H9 (cell line): ENCODE measurements around the gene GRWD1. TPM values are rescaled to one million over a fixed set of nuclear protein-coding genes. Genes with fewer than 3 reads are reported as not detected.

Experiments used
- DNase-seq: peaks from one replicate; pipeline ENCODE4 v3.0.0-alpha.2; 2017
- H2AFZ ChIP-seq: one replicate; pipeline ENCODE4 v1.6.1; 2013; ENCODE audit warnings: mild to moderate bottlenecking, low read length, control low read depth, moderate library complexity
- H2AK5ac ChIP-seq: 2 replicates; pipeline ENCODE4 v1.6.1; 2013; ENCODE audit warnings: low read length, control low read depth, mixed read lengths; ENCODE audit not compliant: insufficient read length
- H2BK120ac ChIP-seq: one replicate; pipeline ENCODE4 v1.6.1; 2013; ENCODE audit warnings: low read depth, mild to moderate bottlenecking, low read length, control low read depth, inconsistent platforms; ENCODE audit not compliant: poor library complexity, severe bottlenecking
- H2BK12ac ChIP-seq: 2 replicates; pipeline ENCODE4 v1.6.1; 2013; ENCODE audit warnings: low read length, control low read depth, mixed read lengths, low read depth; ENCODE audit not compliant: insufficient read length
- H2BK15ac ChIP-seq: 2 replicates; pipeline ENCODE4 v1.6.1; 2013; ENCODE audit warnings: low read depth, low read length, control low read depth
- H2BK20ac ChIP-seq: one replicate; pipeline ENCODE4 v1.6.1; 2013; ENCODE audit warnings: low read depth, mild to moderate bottlenecking, low read length, control low read depth, inconsistent platforms; ENCODE audit not compliant: poor library complexity, severe bottlenecking
- H2BK5ac ChIP-seq: 2 replicates; pipeline ENCODE4 v1.6.1; 2013; ENCODE audit warnings: low read length, control low read depth, mixed read lengths; ENCODE audit not compliant: insufficient read length
- H3K14ac ChIP-seq: 2 replicates; pipeline ENCODE4 v1.6.1; 2013; ENCODE audit warnings: low read length, control low read depth; ENCODE audit not compliant: insufficient read depth
- H3K18ac ChIP-seq: 2 replicates; pipeline ENCODE4 v1.6.1; 2013; ENCODE audit warnings: low read depth, mild to moderate bottlenecking, mixed read lengths, low read length, control low read depth; ENCODE audit not compliant: insufficient read length
- H3K23ac ChIP-seq: 2 replicates; pipeline ENCODE4 v1.6.1; 2013; ENCODE audit warnings: low read length, control low read depth, mixed read lengths, low read depth; ENCODE audit not compliant: insufficient read length
- H3K23me2 ChIP-seq: 2 replicates; pipeline ENCODE4 v1.6.1; 2013; ENCODE audit warnings: low read depth, mild to moderate bottlenecking, mixed read lengths, low read length, control low read depth; ENCODE audit not compliant: insufficient read length, poor library complexity, severe bottlenecking
- H3K27ac ChIP-seq: 2 replicates; pipeline ENCODE4 v1.5.1; 2013; ENCODE audit warnings: low read length, control low read depth, mixed read lengths, low read depth; ENCODE audit not compliant: insufficient read length
- H3K27me3 ChIP-seq: 2 replicates; pipeline ENCODE4 v1.6.1; 2013; ENCODE audit warnings: low read length, control low read depth, inconsistent platforms; ENCODE audit not compliant: insufficient read depth
- H3K4ac ChIP-seq: 2 replicates; pipeline ENCODE4 v1.6.1; 2013; ENCODE audit warnings: low read depth, mild to moderate bottlenecking, control low read depth, inconsistent platforms, low read length, moderate library complexity
- H3K4me1 ChIP-seq: 2 replicates; pipeline ENCODE4 v1.6.1; 2013; ENCODE audit warnings: low read length, control low read depth, inconsistent platforms; ENCODE audit not compliant: insufficient read depth
- H3K4me2 ChIP-seq: 2 replicates; pipeline ENCODE4 v1.6.1; 2013; ENCODE audit warnings: low read length, control low read depth, mixed read lengths; ENCODE audit not compliant: insufficient read length, insufficient read depth
- H3K56ac ChIP-seq: 2 replicates; pipeline ENCODE4 v1.6.1; 2013; ENCODE audit warnings: low read depth, mild to moderate bottlenecking, mixed read lengths, low read length, control low read depth; ENCODE audit not compliant: insufficient read length
- H3K79me1 ChIP-seq: 2 replicates; pipeline ENCODE4 v1.6.1; 2013; ENCODE audit warnings: low read depth, mild to moderate bottlenecking, moderate library complexity, low read length, control low read depth, inconsistent platforms; ENCODE audit not compliant: insufficient read depth, poor library complexity, severe bottlenecking
- H3K79me2 ChIP-seq: 2 replicates; pipeline ENCODE4 v1.6.1; 2013; ENCODE audit warnings: low read length, control low read depth, inconsistent platforms; ENCODE audit not compliant: insufficient read depth
- H3K9ac ChIP-seq: 2 replicates; pipeline ENCODE4 v1.6.1; 2013; ENCODE audit warnings: low read length, control low read depth, mixed read lengths; ENCODE audit not compliant: insufficient read length; ENCODE audit errors: extremely low read depth
- H3K9me3 ChIP-seq: one replicate; pipeline ENCODE4 v1.6.1; 2013; ENCODE audit warnings: low read depth, low read length, inconsistent platforms; ENCODE audit not compliant: control insufficient read depth
- H3T11ph ChIP-seq: one replicate; pipeline ENCODE4 v1.6.1; 2013; ENCODE audit warnings: mild to moderate bottlenecking, low read length, control low read depth, inconsistent platforms
- H4K20me1 ChIP-seq: one replicate; pipeline ENCODE4 v1.6.1; 2013; ENCODE audit not compliant: control insufficient read depth, insufficient read length, insufficient read depth
- H4K5ac ChIP-seq: 2 replicates; pipeline ENCODE4 v1.6.1; 2013; ENCODE audit warnings: low read depth, mild to moderate bottlenecking, mixed read lengths, low read length, control low read depth; ENCODE audit not compliant: insufficient read length
- H4K8ac ChIP-seq: replicated peaks from 2 replicates; pipeline ENCODE4 v1.6.1; 2013; ENCODE audit warnings: low read length, control low read depth, mixed read lengths, low read depth; ENCODE audit not compliant: insufficient read length
- H4K91ac ChIP-seq: 2 replicates; pipeline ENCODE4 v1.6.1; 2013; ENCODE audit warnings: low read depth, mild to moderate bottlenecking, moderate library complexity, mixed read lengths, low read length, control low read depth; ENCODE audit not compliant: insufficient read length
- H3K27ac Mint-ChIP-seq, 3 experiments: 2 replicates in 2 of 3; 3 replicates in 1 of 3; pipeline ENCODE4 v1.8.0; 2020 to 2021; ENCODE audit warnings: mixed read lengths in 3 of 3, mild to moderate bottlenecking in 1 of 3, moderate library complexity in 1 of 3
- H3K27me3 Mint-ChIP-seq: 2 replicates; pipeline ENCODE4 v1.8.0; 2021; ENCODE audit warnings: low read depth, mild to moderate bottlenecking, moderate library complexity, mixed read lengths
- H3K36me3 Mint-ChIP-seq, 3 experiments: 2 replicates in 2 of 3; 3 replicates in 1 of 3; pipeline ENCODE4 v1.8.0; 2020 to 2021; ENCODE audit warnings: low read depth in 3 of 3, mixed read lengths in 3 of 3; ENCODE audit not compliant: insufficient read depth in 1 of 3
- H3K4me1 Mint-ChIP-seq, 2 experiments: 2 replicates each; pipeline ENCODE4 v1.8.0; 2020; ENCODE audit warnings: mixed read lengths in 2 of 2
- H3K4me3 Mint-ChIP-seq, 2 experiments: 2 replicates in 1 of 2; 3 replicates in 1 of 2; pipeline ENCODE4 v1.8.0; 2020 to 2021; ENCODE audit warnings: mild to moderate bottlenecking in 2 of 2, mixed read lengths in 2 of 2, moderate library complexity in 1 of 2
- H3K9me3 Mint-ChIP-seq, 2 experiments: 2 replicates in 1 of 2; 3 replicates in 1 of 2; pipeline ENCODE4 v1.8.0; 2020; ENCODE audit warnings: mild to moderate bottlenecking in 2 of 2, mixed read lengths in 2 of 2, moderate library complexity in 1 of 2
- CTCF ChIP-seq: fragments of 200-600 bp; sonication (generic); conservative IDR thresholded peaks from 3 replicates; pipeline ENCODE4 v1.8.0; 2021; ENCODE audit warnings: antibody characterized with exemption, mild to moderate bottlenecking
- WGBS: extraction: QIAGEN DNeasy Blood & Tissue Kit; methylation state at CpG from one replicate; pipeline ENCODE4 v1.1.7; 2013; ENCODE audit warnings: missing lambda C conversion rate, low lambda C conversion rate, mixed read lengths; ENCODE audit not compliant: insufficient read length; ENCODE audit errors: extremely low coverage; 5-methylcytosine and 5-hydroxymethylcytosine counted together
- total RNA-seq: library from RNA; stranded (reverse); gene quantifications from 2 replicates; pipeline ENCODE4 v1.2.1, GENCODE V29; 2021

GRWD1 gene
- total RNA-seq, 1 experiment from 2014 or later = 92.0 TPM

- H2AFZ ChIP-seq = no peak overlapping the region
These were observed 4.3 kb upstream of the GRWD1 start for GRCh38 chr19:48441360-48442050.

More at GRCh38 chr19:48441360-48442050, 4.3 kb upstream of the GRWD1 start:
- Histone ChIP-seq H3K27me3 (no peaks in the 10 kb centered on the region), H3K4ac (no peak overlapping the region), H3K18ac (no peak overlapping the region), H3K4me1 (peaks cover under 1% of the 10 kb centered on the region; the same call in 1 of the 2 replicates), H3K9ac (no peak overlapping the region), H3K27ac (no peak overlapping the region), H2BK12ac (no peak overlapping the region), H3K23ac (no peak overlapping the region), H3K23me2 (peaks cover 6% of the 10 kb centered on the region), H3K9me3 (no peaks in the 10 kb centered on the region), H2BK120ac (no peak overlapping the region), H3K56ac (no peak overlapping the region), H3K4me2 (no peak overlapping the region), H2BK5ac (no peak overlapping the region), H4K91ac (no peak overlapping the region), H4K8ac (no peak overlapping the region), H2AK5ac (no peak overlapping the region), H4K20me1 (no peaks in the 10 kb centered on the region), H2BK15ac (no peak overlapping the region), H3K14ac (no peak overlapping the region), H2BK20ac (no peak overlapping the region), H3K79me2 (0 out of 2 replicates have a peak, but pooled peaks cover under 1% of the 10 kb centered on the region), H4K5ac (no peak overlapping the region), H3T11ph (no peak overlapping the region), H3K79me1 (peaks cover 2% of the 10 kb centered on the region)
- H3K4me3 Mint-ChIP-seq = no peak overlapping the region; a peak in 1 of 5 replicates
- DNase-seq = no peak
- WGBS = no CpG with 5 or more reads among the region's 20 CpGs
- H3K27ac Mint-ChIP-seq = no peak overlapping the region
- TF ChIP-seq CTCF = no peak
- no peaks in the 10 kb centered on the region; the same call in 1 of the 2 replicates for H3K27me3 Mint-ChIP-seq
- H3K4me1 Mint-ChIP-seq = peaks cover 15 to 19% of the 10 kb centered on the region in 2 experiments
- H3K36me3 Mint-ChIP-seq = peaks cover 2 to 13% (median 4%) of the 10 kb centered on the region in 3 experiments
- no peaks in the 10 kb centered on the region; a peak in 1 of 5 replicates for H3K9me3 Mint-ChIP-seq
